ENCODE results near the gene EXD3.
"Not testable (repeated sequence)": the region's sequence is repeated elsewhere in the genome, so short reads cannot be mapped to it uniquely, and the experiment has no call there.

The EXD3 gene

DNA sequence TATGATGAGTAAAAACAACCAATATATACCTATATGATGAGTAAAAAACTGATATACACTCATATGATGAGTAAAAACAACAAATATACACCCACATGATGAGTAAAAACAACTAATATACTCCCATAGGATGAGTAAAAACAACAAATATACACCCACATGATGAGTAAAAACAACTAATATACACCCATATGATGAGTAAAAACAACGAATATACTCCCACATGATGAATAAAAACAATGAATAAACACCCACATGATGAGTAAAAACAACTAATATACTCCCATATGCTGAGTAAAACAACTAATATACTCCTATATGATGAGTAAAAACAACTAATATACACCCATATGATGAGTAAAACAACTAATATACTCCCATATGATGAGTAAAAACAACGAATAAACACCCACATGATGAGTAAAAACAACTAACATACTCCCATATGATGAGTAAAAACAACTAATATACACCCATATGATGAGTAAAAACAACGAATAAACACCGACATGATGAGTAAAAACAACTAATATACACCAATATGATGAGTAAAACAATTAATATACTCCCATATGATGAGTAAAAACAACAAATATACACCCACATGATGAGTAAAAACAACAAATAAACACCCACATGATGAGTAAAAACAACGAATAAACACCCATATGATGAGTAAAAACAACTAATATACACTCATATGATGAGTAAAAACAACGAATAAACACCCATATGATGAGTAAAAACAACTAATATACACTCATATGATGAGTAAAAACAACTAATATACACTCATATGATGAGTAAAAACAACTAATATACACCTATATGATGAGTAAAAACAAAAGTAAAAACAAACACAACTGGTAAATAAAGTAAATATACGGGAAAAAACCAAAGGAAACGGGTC, 95.1 kb downstream of the EXD3 start:
- DNase-seq: not testable (repeated sequence)

GRCh38 chr9:137326445-137327065, 96.4 kb downstream of the EXD3 start:
- no peak for DNase-seq

DNA sequence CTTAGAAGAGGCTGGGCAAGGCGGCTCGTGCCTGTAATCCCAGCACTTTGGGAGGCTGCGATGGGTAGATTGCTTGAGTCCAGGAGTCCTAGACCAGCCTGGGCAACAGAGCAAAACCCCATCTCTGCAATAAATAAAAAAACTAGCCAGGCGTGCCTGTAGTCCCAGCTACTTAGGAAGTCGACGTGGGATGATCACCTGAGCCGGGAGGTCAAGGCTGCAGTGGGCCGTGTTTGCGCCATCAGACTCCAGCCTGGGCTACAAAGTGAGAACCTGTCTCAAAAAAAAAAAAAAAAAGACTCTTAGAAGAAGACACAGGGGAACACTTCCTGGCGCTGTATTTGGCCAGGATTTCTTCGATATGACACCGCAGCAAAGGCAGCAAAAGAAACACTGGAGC, 97.2 kb downstream of the EXD3 start:
- DNase-seq: no peak

DNA sequence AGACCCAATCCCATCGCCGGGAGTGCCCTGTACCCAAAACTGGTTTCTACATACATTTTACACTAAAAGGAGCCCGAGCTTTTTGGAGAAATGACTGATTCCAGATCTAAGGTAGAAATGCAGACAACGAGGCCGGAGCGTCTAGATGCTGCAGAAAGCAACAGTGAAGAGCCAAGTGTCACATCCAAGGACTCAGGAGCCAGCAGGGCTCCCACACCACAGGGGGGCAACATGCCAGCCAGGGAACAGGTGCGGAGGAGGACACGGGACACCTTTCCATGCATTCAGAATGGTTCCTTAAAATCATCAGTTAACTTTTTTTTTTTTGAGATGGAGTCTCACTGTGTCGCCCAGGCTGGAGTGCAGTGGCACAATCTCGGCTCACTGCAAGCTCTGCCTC, 97.8 kb downstream of the EXD3 start:
- DNase-seq: no peak

DNA sequence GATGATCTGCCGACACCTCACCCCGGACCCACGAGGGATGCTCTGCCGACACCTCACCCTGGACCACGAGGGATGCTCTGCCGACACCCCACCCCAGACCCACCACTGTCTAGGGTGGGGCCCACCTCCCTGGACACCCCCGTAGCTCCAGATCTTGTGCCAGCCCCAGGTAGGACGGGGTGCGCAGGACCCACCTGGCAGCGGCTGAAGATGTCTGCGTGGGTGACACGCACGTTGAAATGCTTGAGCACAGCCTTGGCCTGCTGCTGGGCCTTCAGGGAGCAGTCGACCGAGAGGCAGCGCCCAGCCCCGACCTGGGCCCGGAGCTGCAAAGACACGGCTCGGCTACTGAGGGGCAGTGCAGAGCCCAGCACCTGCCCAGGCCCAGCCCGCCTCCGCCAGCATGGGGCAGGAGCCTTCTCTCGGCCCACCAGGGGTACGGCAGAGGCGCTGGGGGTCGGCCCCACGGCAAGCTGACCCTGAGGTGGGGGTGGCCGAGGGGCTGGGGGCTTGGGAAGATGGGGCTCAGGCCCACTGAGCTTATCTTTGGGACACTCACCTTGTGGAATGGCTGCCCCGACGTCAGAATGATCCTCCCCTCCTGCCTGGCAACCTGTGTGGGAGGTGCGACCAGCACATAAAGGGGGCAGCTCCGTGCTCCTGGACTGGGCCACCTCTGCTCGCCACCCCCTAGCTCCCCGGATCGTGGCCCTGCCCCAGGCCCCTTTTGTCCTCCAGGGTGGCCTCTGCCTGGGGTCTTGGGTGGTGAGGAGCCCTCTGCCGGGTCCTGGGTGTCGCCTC, 99.2 kb downstream of the EXD3 start:
- no peak for DNase-seq

DNA sequence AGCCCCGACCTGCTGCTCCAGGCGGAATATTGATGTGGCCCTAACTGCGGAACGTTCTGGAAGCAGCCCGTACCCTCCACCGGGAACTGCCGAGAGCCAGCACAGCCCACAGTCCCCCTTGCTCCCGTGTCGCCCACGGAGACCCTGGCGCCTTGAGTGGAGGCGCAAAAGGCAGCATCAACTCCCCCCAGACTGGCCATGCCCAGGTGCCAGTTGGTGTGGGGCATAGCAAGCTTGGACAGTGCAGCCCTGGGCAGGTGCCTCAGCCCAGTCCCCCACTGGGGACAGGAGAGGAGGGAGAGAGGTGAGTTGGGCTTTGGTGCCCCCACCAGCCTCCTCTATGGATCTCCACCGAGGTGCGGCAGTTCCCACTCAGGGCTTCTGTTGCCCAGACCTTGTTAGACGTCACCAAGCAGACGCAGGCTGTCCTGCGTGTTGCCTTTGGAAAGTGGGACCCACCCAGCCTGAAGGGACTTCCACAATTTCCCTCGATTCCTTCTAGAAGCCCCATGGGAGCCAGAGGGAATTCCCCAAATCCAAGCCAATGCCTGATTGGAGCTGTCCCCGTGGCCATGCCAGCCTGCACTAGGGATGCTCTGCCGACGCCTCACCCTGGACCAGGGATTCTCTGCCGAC, 101.1 kb downstream of the EXD3 start:
- no peak for DNase-seq

DNA sequence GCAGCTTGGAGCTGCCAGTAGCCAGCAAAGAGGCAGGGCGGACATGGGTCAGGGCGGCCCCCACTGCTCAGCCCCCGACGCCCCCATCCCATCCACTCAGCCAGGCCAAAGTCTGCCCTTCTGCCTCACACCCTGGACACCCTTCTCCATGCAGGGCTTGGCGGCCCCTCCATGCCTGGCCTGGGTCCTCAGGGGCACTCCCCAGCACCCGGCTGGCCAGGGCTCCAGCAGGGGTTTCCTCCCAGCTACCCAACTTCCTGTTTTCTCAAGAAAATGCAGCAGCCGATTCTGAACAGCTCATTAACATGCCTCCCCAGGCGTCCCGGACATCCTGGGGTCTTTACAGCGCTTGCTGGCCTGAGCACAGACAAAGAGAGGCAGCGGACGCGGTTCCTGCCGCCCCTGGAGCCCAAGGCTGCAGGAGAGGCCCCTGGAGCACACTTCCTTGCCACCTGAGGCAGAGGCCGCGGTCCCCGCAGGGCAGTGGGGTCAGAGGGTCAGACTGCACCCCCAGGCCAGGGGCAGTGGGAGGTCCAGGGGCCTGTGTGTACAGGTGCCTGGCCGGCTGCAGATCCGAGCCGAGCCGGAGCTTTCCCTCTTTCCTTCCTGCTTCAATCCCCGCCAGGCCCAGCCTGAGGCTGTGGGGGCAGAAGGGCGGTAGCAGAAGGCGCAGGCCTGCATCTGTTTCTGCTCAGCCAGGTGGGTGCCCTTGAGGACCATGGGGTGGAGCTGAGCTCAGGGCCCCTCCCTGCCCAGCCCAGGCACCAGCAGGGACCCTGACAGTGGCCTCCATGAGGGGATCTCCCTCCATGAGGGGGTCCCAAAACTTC, 102.2 kb downstream of the EXD3 start:
- no peak for DNase-seq

- DNase-seq: no peak
Measured at GRCh38 chr9:137319739-137320551, 103.0 kb downstream of the EXD3 start.

- peak in 1 of 2 experiments; percentile 32 for DNase-seq
Measured at GRCh38 chr9:137319011-137319738, 103.8 kb downstream of the EXD3 start.

DNA sequence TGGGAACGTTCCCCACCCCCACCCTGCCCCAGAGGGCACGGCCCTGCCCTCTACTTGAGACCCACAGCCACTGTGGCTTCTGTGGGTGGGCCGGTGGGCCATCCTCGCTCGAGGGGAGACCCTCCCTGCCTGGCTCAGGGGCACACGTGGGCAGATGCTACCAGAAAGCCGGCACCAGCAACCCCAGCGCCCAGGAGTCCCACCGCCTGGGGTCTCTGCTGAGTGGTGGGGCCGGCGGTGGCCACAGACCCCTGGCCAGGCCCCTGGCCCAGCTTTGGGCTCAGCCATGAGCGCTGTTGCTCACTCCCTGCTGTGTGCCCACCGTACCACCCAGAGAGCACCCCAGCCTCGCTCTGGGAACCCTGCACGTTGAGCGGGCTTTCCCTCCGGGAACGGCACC, 104.4 kb downstream of the EXD3 start:
- no peak for DNase-seq

DNA sequence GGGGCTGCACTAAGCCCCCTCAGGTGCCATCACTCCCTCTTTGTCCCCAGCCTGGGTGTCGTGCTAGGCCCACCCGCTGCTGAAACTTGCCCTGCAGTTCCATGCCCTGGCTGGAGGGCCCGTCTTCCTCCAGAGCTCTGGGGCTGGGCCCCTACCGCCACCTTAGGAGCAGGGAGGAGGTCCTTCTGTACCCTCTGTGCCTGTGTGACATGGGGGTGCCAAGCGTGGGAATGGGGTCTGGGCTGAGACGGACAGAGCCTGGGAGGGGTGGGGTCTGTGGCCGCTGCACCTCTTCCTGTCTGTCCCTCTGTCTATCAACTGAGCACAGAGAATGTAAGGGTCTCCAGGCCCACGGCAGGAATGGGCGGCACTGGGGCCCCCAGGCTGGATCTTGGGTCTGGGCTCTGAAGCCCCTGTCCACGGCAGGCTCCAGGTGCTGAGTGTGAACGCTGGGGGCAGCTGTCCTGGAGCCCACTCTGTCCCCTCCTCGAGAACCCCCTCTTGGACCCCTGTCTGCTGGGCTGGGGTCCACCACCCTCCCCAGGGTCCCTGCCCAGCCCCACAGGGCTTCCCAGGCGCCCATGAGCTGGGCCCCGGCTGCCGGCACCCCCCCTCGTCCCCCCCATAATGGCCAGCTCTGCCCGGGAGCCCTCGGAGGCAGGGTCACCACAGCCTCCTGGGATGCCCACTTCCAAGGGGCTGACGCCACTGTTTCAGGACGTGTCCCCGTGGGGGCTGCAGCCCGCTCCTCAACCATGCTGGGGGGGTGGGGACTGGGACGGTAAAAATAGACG, 105.0 kb downstream of the EXD3 start:
- DNase-seq: no peak

- DNase-seq: no peak
Measured at GRCh38 chr9:137317021-137317717, 105.8 kb downstream of the EXD3 start.

- DNase-seq: peak; percentile 34 to 64
Measured at GRCh38 chr9:137316012-137316981, 106.7 kb downstream of the EXD3 start.

DNA sequence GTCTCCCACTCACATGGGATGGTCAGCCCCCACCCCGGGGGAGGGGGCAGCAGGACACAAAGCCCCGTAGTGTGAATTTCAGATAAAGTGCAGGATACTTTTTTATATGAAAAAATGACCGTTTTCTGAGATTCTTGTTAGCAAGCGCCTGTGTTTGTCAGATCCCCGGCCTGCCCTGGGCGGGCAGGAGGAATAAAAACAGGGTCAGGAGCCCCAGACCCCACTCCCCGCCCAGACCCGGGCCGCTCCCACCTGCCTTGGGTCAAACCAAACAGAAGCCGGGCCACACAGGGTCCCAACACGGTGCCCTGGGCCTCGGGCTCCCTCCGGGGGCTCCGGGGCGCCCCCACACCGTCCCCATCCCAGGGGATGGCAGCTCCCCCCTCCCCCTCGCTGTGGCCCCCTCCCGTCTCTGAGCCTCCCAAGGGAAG, 107.4 kb downstream of the EXD3 start:
- no peak for DNase-seq

GRCh38 chr9:137314561-137315560, 108.1 kb downstream of the EXD3 start:
- DNase-seq: no peak

- no peak for DNase-seq
Measured at GRCh38 chr9:137313956-137314560, 108.9 kb downstream of the EXD3 start.
